Measurements from ENCODE around the gene CDKN3.
A peak's percentile ranks its signal among the peaks of the same experiment; 100 is the strongest.

CDKN3 gene

GRCh38 chr14:54396493-54397335 lies at the start of gene CDKN3:
TSS of gene CDKN3 (plus strand) at chr14:54397007. CDS start at chr14:54397069, 62 bp downstream.
- peak; percentile 98 for DNase-seq (ENCODE audit: low spot score)

GRCh38 chr14:54347044-54347443 lies 49.8 kb upstream of the CDKN3 start:
- no peak for DNase-seq (ENCODE audit: low spot score)

GRCh38 chr14:54348001-54348611 lies 48.7 kb upstream of the CDKN3 start:
- DNase-seq (ENCODE audit: low spot score) = peak; percentile 67

- no peak for DNase-seq (ENCODE audit: low spot score)
These were observed 47.7 kb upstream of the CDKN3 start for GRCh38 chr14:54348923-54349620.

GRCh38 chr14:54349713-54350112 lies 47.1 kb upstream of the CDKN3 start:
- DNase-seq (ENCODE audit: low spot score) = no peak

GRCh38 chr14:54350203-54350602 lies 46.6 kb upstream of the CDKN3 start:
- DNase-seq (ENCODE audit: low spot score) = no peak

GRCh38 chr14:54353266-54353665 lies 43.5 kb upstream of the CDKN3 start:
- DNase-seq (ENCODE audit: low spot score) = no peak

- no peak for DNase-seq (ENCODE audit: low spot score)
These were observed 43.1 kb upstream of the CDKN3 start for GRCh38 chr14:54353694-54354093.

GRCh38 chr14:54354096-54354495 lies 42.7 kb upstream of the CDKN3 start:
- DNase-seq (ENCODE audit: low spot score) = no peak

GRCh38 chr14:54354968-54355641 lies 41.7 kb upstream of the CDKN3 start:
- no peak for DNase-seq (ENCODE audit: low spot score)

- DNase-seq (ENCODE audit: low spot score) = no peak
These were observed 41.1 kb upstream of the CDKN3 start for GRCh38 chr14:54355698-54356097.

GRCh38 chr14:54356172-54356571 lies 40.6 kb upstream of the CDKN3 start:
- no peak for DNase-seq (ENCODE audit: low spot score)

- DNase-seq (ENCODE audit: low spot score) = no peak
These were observed 36.1 kb upstream of the CDKN3 start for GRCh38 chr14:54360667-54361066.

GRCh38 chr14:54362089-54362504 lies 34.7 kb upstream of the CDKN3 start:
- DNase-seq (ENCODE audit: low spot score) = no peak

- DNase-seq (ENCODE audit: low spot score) = no peak
These were observed 33.9 kb upstream of the CDKN3 start for GRCh38 chr14:54362759-54363437.

GRCh38 chr14:54364555-54365415 lies 32.0 kb upstream of the CDKN3 start:
- peak; percentile 56 for DNase-seq (ENCODE audit: low spot score)

- peak; percentile 56 for DNase-seq (ENCODE audit: low spot score)
These were observed 29.8 kb upstream of the CDKN3 start for GRCh38 chr14:54366736-54367735.

- DNase-seq (ENCODE audit: low spot score) = no peak
These were observed 28.5 kb upstream of the CDKN3 start for GRCh38 chr14:54368291-54368690.

GRCh38 chr14:54369343-54369742 lies 27.5 kb upstream of the CDKN3 start:
- no peak for DNase-seq (ENCODE audit: low spot score)

Measured in kidney capillary endothelial cell (primary cell).